HCT116 (cell line): ENCODE data around the gene NDC80.

Experiments
- CBX3 ChIP-seq: IDR thresholded peaks from 2 replicates; pipeline ENCODE4 v1.6.1; 2012; ENCODE audit warnings: low read depth
- ELF1 ChIP-seq: IDR thresholded peaks from 2 replicates; pipeline ENCODE4 v1.6.1; 2012; ENCODE audit warnings: low read depth, borderline replicate concordance
- EZH2 ChIP-seq: fragments of 200-600 bp; sonication (generic); IDR thresholded peaks from 2 replicates; pipeline ENCODE4 v1.6.1; 2017; ENCODE audit warnings: antibody characterized with exemption, mixed run types
- EZH2phosphoT487 ChIP-seq: fragments of 200-600 bp; IDR thresholded peaks from 2 replicates; pipeline ENCODE4 v1.6.1; 2018; ENCODE audit warnings: antibody characterized with exemption, borderline replicate concordance
- JUND ChIP-seq: IDR thresholded peaks from 2 replicates; pipeline ENCODE4 v1.6.1; 2012
- POLR2A ChIP-seq: IDR thresholded peaks from 2 replicates; pipeline ENCODE4 v1.7.0; 2011; ENCODE audit warnings: borderline replicate concordance; ENCODE audit not compliant: insufficient read depth, insufficient read length; ENCODE audit errors: extremely low read depth
- POLR2AphosphoS5 ChIP-seq: IDR thresholded peaks from 2 replicates; pipeline ENCODE4 v1.6.1; 2011; ENCODE audit warnings: mild to moderate bottlenecking, low read depth, low read length, moderate library complexity
- RAD21 ChIP-seq: IDR thresholded peaks from 2 replicates; pipeline ENCODE4 v1.6.1; 2012; ENCODE audit warnings: low read depth, mild to moderate bottlenecking
- TCF7L2 ChIP-seq: IDR thresholded peaks from 2 replicates; pipeline ENCODE4 v1.7.0; 2011; ENCODE audit warnings: borderline replicate concordance, inconsistent platforms; ENCODE audit not compliant: insufficient read depth, insufficient read length; ENCODE audit errors: extremely low read depth
- YY1 ChIP-seq: IDR thresholded peaks from 2 replicates; pipeline ENCODE4 v1.6.1; 2011; ENCODE audit warnings: low read length, low read depth, moderate library complexity, mild to moderate bottlenecking; ENCODE audit not compliant: insufficient replicate concordance; ENCODE audit errors: extremely low read depth
- ZNF274 ChIP-seq: fragments of 200-500 bp; sonication (Bioruptor generic); IDR thresholded peaks from 2 replicates; pipeline ENCODE4 v1.6.1; 2014; ENCODE audit warnings: mild to moderate bottlenecking, low read depth, low read length, inconsistent platforms
- TF ChIP-seq, protein P1 (sequence below), 3 experiments: fragments of 200-600 bp in 1 of 3; sonication (generic) in 1 of 3; IDR thresholded peaks in 2 of 3; conservative IDR thresholded peaks in 1 of 3; 2 replicates each; pipeline ENCODE4 v1.5.1; 2012 to 2017; ENCODE audit warnings: low read depth in 2 of 3, low read length in 2 of 3, antibody characterized with exemption in 1 of 3, borderline replicate concordance in 1 of 3, control low read depth in 1 of 3, mild to moderate bottlenecking in 1 of 3, mixed read lengths in 1 of 3, mixed run types in 1 of 3, moderate library complexity in 1 of 3; ENCODE audit not compliant: insufficient read depth in 1 of 3
- TF ChIP-seq, protein P2 (sequence below): IDR thresholded peaks from 2 replicates; pipeline ENCODE4 v1.6.1; 2011; ENCODE audit warnings: mild to moderate bottlenecking, low read length, moderate library complexity; ENCODE audit not compliant: insufficient replicate concordance; ENCODE audit errors: extremely low read depth

GRCh38 chr18:2642771-2643170 lies 71.4 kb downstream of the NDC80 start:
- TF ChIP-seq ELF1: no peak
- TF ChIP-seq, protein P1, sequence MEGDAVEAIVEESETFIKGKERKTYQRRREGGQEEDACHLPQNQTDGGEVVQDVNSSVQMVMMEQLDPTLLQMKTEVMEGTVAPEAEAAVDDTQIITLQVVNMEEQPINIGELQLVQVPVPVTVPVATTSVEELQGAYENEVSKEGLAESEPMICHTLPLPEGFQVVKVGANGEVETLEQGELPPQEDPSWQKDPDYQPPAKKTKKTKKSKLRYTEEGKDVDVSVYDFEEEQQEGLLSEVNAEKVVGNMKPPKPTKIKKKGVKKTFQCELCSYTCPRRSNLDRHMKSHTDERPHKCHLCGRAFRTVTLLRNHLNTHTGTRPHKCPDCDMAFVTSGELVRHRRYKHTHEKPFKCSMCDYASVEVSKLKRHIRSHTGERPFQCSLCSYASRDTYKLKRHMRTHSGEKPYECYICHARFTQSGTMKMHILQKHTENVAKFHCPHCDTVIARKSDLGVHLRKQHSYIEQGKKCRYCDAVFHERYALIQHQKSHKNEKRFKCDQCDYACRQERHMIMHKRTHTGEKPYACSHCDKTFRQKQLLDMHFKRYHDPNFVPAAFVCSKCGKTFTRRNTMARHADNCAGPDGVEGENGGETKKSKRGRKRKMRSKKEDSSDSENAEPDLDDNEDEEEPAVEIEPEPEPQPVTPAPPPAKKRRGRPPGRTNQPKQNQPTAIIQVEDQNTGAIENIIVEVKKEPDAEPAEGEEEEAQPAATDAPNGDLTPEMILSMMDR (IDR thresholded peaks at IDR 0.05 in 2 of 3, conservative IDR thresholded peaks at IDR 0.05 in 1 of 3; ENCODE audit: borderline replicate concordance in 1 of 3, insufficient read depth in 1 of 3, low read depth in 2 of 3, low read length in 2 of 3): no peak
- no peak for TF ChIP-seq POLR2AphosphoS5
- no peak for TF ChIP-seq POLR2A
- TF ChIP-seq JUND: no peak
- no peak for TF ChIP-seq EZH2
- no peak for TF ChIP-seq TCF7L2
- no peak for TF ChIP-seq ZNF274
- no peak for TF ChIP-seq YY1
- TF ChIP-seq CBX3: no peak
- TF ChIP-seq RAD21: no peak
- TF ChIP-seq, protein P2, sequence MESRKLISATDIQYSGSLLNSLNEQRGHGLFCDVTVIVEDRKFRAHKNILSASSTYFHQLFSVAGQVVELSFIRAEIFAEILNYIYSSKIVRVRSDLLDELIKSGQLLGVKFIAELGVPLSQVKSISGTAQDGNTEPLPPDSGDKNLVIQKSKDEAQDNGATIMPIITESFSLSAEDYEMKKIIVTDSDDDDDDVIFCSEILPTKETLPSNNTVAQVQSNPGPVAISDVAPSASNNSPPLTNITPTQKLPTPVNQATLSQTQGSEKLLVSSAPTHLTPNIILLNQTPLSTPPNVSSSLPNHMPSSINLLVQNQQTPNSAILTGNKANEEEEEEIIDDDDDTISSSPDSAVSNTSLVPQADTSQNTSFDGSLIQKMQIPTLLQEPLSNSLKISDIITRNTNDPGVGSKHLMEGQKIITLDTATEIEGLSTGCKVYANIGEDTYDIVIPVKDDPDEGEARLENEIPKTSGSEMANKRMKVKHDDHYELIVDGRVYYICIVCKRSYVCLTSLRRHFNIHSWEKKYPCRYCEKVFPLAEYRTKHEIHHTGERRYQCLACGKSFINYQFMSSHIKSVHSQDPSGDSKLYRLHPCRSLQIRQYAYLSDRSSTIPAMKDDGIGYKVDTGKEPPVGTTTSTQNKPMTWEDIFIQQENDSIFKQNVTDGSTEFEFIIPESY: no peak
- no peak for TF ChIP-seq EZH2phosphoT487
